ENCODE results near the gene TRPM2.
"Not testable (repeated sequence)": the region's sequence is repeated elsewhere in the genome, so short reads cannot be mapped to it uniquely, and the experiment has no call there.

The TRPM2 gene

DNA sequence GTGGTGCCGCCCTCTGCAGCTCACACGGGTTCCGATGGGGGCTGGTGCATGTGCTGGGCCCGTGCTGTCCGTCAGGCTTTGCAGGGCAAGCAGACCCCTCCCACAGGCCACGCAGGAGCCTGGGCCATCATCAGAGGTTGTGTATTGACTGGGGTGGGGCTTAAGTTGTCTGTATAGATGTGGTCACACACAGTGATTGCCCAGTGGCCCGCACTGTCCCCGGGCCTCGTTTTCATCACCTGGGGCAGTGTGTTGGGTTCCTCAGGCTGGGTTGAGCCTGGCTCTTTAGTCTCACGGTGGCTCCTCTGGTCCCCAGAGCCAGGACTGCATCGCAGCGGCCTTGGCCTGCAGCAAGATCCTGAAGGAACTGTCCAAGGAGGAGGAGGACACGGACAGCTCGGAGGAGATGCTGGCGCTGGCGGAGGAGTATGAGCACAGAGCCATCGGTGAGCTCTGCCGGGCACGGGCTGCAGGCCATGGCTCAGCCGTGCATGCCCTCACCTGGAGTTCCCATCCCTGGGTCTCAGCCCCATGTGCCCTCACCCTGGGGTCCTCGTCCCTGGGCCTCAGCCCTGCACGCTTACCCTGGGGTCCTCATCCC lies 44.1 kb downstream of the TRPM2 start:
- DNase-seq (ENCODE audit: low read depth): no peak

- DNase-seq (ENCODE audit: low read depth): no peak
Measured at GRCh38 chr21:44398499-44398898, 45.1 kb downstream of the TRPM2 start.

DNA sequence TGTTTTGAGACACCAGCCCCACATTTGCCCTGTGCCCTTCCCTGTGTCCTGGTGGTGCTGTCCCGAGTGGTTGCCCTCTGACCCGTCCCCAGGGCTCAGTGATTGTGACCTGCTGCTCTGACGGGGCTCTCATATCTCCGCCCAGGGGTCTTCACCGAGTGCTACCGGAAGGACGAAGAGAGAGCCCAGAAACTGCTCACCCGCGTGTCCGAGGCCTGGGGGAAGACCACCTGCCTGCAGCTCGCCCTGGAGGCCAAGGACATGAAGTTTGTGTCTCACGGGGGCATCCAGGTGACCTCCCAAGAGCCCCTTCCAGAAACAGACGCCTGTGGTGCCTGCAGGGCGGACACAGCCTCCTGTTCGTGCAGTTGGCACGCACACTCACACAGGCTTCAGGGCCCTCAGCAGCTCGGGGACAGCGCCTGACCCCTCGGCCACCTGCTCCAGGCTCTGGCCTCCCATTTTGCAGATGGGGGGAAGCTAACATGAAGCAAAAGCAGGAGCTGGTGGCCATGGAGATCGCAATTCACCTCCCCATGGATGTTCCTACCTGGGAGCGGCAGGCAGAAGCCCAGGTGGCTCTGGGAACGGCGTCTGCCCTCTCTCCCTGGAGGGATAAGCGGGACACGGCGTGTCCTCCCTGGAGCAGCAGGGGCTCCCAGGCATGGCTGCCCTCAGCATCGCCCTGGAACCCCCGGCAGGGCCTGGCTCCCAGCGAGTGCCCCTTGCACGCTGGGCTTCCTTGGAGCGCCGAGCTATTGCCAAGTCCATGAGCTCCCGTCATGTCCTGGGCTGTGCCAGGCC lies 45.9 kb downstream of the TRPM2 start:
- DNase-seq (ENCODE audit: low read depth): no peak

DNA sequence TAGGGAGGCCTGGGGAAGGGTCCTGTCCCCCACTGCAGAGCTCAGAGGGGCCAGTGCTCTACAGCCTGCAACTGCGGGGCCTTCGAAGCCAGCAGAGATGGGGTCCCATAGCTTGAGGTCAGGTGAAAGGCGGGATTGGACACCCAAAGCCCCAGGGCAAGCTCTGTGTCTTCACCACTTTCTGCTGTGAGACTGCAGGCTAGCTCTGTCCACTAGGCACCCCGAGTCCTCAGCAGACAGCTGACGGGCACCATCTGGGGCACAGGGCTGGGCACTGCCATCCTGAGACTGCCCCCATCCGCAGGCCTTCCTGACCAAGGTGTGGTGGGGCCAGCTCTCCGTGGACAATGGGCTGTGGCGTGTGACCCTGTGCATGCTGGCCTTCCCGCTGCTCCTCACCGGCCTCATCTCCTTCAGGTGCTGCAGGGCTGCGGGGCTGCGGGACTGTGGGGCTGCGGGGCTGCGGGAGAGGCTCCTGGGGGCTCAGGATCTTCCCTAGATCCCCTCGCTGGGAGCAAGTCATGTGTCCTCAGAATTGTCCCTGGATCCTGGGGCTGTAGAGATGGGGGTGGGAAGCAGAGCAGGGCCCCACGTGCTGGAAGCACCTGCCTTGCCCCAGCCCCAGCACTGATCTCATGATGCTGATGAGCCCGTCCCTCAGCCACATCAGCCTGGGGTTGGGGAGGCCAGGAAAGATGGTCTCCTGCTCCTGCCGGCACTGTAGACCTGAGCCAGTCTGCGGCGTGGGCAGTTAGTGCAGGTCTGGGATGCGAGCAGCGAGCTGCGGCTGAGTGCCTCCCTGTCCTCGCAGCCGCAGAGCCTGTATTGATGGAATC lies 46.8 kb downstream of the TRPM2 start:
- no peak for DNase-seq (ENCODE audit: low read depth)

- no peak for DNase-seq (ENCODE audit: low read depth)
Measured at GRCh38 chr21:44400791-44401385, 47.5 kb downstream of the TRPM2 start.

- no peak for DNase-seq (ENCODE audit: low read depth)
Measured at GRCh38 chr21:44401386-44402160, 48.2 kb downstream of the TRPM2 start.

DNA sequence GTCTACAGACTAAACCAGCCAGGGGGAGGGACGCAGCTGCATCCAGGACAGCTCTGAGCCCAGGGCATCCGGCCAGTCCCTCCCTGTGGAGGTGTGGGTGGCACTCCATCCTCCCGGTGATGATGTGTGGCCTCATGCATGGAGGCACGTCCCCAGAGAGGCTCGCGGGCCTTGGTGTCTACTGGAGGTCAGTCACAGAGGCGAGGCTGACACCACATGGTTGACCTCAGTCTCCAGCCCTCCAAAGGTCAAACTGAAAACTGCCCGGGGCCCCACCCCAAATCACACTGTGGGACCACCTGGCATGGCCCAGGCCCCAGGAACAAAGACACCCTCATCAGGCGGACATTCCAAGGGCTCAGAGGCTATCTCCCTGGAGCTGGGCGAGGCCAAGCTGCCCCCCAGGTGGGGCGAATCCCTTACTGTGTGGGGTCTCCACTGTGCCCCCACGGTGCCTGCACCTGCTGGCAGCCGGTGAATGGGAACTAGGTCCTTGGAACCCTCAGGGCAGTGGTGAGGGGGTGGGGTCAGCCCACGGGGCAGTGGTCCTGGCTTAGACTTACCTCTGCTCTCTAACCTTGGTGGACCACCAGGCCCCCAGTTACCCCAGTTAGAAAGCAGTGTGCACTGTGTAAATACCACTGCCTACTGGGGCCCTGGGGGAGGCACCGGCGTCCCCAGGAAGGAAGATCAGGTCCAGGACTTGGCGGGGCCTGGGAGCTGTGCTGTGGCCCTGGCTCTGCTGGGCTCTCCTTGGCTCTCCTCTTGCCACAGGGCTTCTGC lies 49.1 kb downstream of the TRPM2 start:
- DNase-seq (ENCODE audit: low read depth): no peak

GRCh38 chr21:44403106-44404020 lies 49.9 kb downstream of the TRPM2 start:
- DNase-seq (ENCODE audit: low read depth): no peak

DNA sequence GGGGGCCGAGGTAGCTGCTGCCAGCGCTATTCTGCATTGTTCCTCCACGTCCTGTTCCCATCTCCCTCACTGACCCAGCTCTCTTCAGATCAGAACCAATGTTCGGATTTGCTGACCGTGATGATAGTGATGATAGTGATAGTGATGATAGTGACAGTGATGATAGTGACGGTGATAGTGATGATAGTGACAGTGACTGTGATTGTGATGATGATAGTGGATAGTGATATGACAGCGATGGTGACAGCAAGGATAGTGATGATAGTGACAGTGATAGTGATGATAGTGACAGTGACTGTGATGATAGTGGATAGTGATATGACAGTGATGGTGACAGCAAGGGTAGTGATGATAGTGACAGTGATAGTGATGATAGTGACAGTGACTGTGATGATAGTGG lies 51.1 kb downstream of the TRPM2 start:
- not testable (repeated sequence) for DNase-seq (ENCODE audit: low read depth)

DNA sequence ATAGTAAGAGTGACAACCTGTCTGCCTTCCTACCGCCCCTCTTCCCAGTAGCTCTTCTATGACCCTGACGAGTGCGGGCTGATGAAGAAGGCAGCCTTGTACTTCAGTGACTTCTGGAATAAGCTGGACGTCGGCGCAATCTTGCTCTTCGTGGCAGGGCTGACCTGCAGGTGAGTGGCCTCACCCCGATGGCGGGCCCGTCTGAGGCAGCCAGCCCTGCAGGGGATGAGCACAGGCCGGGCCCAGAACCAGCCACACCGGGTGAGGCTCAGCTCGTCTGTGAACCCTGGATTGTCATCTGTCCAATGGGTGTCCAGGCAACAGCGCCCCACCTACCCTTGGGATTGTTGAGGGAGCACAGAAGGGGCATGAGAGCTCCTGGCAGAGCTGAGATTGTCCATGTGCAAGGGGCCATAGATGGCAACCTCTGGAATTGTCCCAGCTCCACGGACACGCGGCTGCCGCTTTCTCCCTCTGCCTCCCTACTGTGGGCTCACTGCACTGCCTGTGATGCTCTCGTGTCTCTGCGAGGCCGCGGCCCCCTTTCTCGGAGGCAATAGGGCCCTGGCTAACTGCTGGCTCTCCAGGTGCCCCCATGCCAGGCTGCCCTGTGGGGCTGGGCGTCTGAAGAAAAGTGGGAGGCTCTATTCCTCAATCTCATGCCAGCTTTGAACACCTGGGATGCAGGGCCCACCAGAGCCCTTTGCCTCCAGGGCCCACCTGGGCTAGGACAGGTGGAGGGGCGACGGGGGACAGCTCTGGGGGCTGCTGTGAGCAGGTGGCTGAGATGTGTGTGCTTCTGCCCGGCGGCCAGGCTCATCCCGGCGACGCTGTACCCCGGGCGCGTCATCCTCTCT lies 51.9 kb downstream of the TRPM2 start:
- no peak for DNase-seq (ENCODE audit: low read depth)

DNA sequence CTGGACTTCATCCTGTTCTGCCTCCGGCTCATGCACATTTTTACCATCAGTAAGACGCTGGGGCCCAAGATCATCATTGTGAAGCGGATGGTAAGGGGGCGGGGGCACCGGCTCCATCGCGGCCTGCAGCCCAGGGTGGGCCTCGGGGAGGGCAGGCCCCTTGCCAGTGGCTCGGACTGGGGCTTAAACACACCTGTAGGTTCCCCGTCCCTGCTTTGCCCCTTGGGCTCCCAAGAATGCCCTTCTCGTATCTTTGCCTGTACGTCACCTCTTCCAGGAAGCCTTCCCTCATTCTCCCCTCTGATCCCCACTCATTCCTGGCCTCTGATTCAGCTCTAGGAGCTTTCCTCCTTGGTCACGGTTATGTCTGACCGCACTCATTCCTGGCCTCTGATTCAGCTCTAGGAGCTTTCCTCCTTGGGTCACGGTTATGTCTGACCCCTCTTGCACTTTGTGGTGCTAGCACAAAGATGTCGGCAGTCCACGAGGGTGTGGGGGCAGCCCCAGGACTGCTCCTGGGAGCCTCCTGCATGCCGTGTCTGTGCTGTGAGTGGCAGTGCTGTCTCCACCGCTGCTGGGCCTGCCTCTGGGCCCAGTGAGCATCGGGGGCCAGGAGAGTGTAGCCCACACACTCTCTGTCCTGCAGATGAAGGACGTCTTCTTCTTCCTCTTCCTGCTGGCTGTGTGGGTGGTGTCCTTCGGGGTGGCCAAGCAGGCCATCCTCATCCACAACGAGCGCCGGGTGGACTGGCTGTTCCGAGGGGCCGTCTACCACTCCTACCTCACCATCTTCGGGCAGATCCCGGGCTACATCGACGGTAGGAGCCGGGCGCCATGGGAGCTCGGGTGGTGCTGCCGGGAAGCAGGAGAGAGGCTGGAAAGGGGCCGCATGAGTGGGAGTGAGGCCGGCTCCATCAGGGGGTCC lies 52.8 kb downstream of the TRPM2 start:
- DNase-seq (ENCODE audit: low read depth): no peak

DNA sequence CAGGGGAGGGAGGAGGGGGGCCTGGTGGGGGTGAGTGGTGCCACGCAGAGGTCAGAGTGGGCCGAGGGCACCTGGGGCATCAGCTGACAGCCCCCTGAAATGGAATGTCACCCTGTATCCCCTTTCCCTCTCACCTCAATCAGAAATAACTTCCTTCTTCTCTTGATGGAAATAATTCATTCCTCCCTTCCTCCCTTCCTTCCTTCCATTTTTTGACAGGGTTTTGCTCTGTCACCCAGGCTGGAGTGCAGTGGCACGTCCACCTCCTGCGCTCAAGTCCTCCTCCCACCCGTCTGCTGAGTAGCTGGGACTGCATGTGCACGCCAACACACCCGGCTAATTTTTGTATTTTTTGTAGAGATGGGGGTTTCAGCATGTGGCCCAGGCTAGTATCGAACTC lies 53.5 kb downstream of the TRPM2 start:
- DNase-seq (ENCODE audit: low read depth): no peak

DNA sequence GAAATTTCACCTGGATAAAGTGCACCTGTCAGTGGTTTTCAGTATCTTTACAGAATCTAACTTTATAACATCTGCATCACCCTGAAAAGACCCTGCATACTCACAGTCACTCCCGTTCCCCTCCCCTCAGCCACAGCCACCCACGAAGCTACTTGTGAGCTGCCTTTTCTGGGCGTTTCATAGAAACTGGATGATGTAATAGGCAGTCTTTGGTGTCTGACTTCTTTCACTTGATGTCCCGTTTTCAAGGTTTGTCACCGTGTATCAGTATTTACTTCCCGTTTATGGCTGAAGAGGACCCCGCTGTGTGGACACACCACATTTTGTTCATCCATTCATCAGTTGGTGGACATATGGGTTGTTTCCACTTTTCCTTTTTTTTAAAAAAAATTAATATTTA lies 54.1 kb downstream of the TRPM2 start:
- DNase-seq (ENCODE audit: low read depth): no peak

- DNase-seq (ENCODE audit: low read depth): no peak
Measured at GRCh38 chr21:44408226-44408625, 54.8 kb downstream of the TRPM2 start.

DNA sequence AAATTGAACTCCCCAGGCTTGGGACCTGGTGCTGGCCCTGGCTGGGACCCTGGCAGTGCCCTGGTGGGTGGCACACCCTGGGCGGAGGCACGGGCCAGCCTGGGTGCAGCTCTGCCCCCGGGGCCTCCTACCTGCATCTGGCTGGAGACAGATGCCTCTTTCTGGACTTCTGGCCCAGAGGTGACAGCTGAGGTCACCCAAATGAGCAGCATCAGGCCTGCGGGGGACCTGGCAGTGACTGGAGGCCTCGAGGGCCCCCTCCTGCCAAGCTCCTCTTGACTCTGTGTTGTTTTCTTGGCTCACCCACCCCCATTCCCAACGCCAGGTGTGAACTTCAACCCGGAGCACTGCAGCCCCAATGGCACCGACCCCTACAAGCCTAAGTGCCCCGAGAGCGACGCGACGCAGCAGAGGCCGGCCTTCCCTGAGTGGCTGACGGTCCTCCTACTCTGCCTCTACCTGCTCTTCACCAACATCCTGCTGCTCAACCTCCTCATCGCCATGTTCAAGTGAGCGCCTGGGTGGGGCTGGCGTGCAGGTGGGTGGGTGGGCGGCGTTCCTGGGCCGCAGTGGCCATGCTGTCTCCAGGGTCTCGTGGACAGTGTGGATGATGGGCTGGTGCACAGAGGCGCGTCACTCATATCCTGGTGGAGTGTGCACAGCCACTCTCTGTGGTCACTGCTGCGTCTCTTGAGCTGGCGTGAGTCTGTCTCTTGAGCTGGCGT lies 60.3 kb downstream of the TRPM2 start:
- no peak for DNase-seq (ENCODE audit: low read depth)

DNA sequence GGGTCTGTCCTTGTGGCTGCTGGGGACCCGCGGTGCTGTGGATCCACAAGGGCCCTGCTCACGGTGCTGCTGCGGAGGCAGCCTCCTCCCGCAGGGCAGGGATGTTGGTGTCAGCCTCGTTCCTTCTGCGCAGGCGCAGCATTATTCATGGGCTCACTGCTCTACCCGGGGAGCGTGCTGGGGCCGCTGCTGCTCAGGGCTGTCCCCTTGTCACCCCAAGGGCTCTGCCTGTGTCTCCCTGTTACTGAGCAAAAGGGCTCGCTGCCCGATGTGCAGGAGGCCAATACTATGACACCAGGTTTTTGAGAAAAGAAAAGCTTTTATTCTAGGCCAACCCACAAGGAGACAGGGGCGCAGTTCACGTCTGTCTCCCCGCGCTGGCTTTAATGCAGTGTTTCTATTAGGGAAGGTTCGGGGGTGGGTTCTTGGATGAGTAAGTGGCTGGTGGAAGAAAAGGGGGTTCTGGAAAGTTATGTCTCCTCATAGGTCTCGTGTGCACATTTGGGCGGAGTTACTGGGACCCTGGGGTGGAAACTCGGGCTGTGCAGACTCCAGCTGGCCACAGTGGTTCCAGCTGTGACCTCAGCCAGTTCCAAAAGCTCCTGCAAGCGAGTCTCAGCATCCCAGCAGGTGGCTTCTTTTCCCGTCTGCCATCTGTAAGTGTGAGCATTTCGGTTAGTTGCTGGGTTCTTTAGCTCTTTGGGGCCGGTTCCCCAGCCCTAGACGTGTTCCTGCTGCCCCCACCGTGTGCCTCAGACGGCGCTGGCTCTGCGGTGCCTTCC lies 61.1 kb downstream of the TRPM2 start:
- DNase-seq (ENCODE audit: low read depth): no peak
